A549 (cell line): ENCODE measurements around the gene PLCD1. TPM values are rescaled to one million over a fixed set of nuclear protein-coding genes. Genes with fewer than 3 reads are reported as not detected.
"Not testable (repeated sequence)": the region's sequence is repeated elsewhere in the genome, so short reads cannot be mapped to it uniquely, and the experiment has no call there.

Experiments used
- ATAC-seq, 2 experiments: fragments of 200-7000 bp in 1 of 2; fragments of >200 bp in 1 of 2; cut with Nextera tagmentation in 1 of 2; cut with Tn5 transposase in 1 of 2; 3 replicates each; pipeline versions ENCODE4 v1.8.0 to v1.9.1; 2018 to 2020; ENCODE audit warnings: mild to moderate bottlenecking in 1 of 2, moderate library complexity in 1 of 2
- CTCF ChIA-PET: fragments of 300-600 bp; sonication (Branson Sonifier 250); formaldehyde crosslinking; extraction: SDS; loops from one replicate; lab custom pipeline; 2021; ENCODE audit warnings: antibody characterized with exemption, inconsistent platforms; lab: Yijun Ruan, JAX
- POLR2A ChIA-PET: fragments of 350-600 bp; formaldehyde crosslinking; extraction: SDS; loops from one replicate; lab custom pipeline; 2021; ENCODE audit warnings: antibody characterized with exemption, inconsistent platforms; lab: Yijun Ruan, JAX
- DNase-seq, 2 experiments: peaks; one replicate each; pipeline versions ENCODE4 v3.0.0 to v3.0.0-alpha.2; 2011 to 2016; ENCODE audit warnings: low read depth in 1 of 2, low spot score in 1 of 2
- FAIRE-seq: peaks from 2 replicates; lab custom pipeline; 2011; peaks lifted over from hg19 to GRCh38; lab: Jason Lieb, UNC
- H3K27ac ChIP-seq, 2 experiments: fragments of >200 bp; sonication (Bioruptor Twin); formaldehyde crosslinking; 3 replicates each; pipeline ENCODE4 v1.5.1; 2016 to 2017
- H3K4me1 ChIP-seq: fragments of >200 bp; sonication (Bioruptor Twin); formaldehyde crosslinking; 3 replicates; pipeline ENCODE4 v1.6.1; 2016
- H3K4me2 ChIP-seq: fragments of >200 bp; sonication (Bioruptor Twin); formaldehyde crosslinking; 3 replicates; pipeline ENCODE4 v1.6.1; 2016
- H3K4me3 ChIP-seq: fragments of >200 bp; sonication (Bioruptor Twin); formaldehyde crosslinking; 3 replicates; pipeline ENCODE4 v1.5.1; 2016
- H3K9me3 ChIP-seq: fragments of >200 bp; sonication (Bioruptor Twin); formaldehyde crosslinking; 3 replicates; pipeline ENCODE4 v1.6.1; 2016
- BCL3 ChIP-seq: fragments of >200 bp; sonication (Bioruptor Twin); formaldehyde crosslinking; IDR thresholded peaks from 3 replicates; pipeline ENCODE4 v1.6.1; 2016
- BHLHE40 ChIP-seq: IDR thresholded peaks from 2 replicates; pipeline ENCODE4 v1.6.1; 2012; ENCODE audit warnings: low read depth, low read length, inconsistent platforms
- CHD4 ChIP-seq: fragments of 200-600 bp; sonication (generic); IDR thresholded peaks from 2 replicates; pipeline ENCODE4 v1.6.1; 2016; ENCODE audit warnings: antibody characterized with exemption, mild to moderate bottlenecking, borderline replicate concordance
- EP300 ChIP-seq, 2 experiments: fragments of >200 bp; sonication (Bioruptor Twin); formaldehyde crosslinking; IDR thresholded peaks; 2 replicates in 1 of 2; 3 replicates in 1 of 2; pipeline ENCODE4 v1.6.1; 2016 to 2017
- FOXS1 ChIP-seq: fragments of 250-450 bp; sonication (Bioruptor Pico); IDR thresholded peaks from 2 replicates; pipeline ENCODE4 v1.5.0; 2020; ENCODE audit warnings: mild to moderate bottlenecking, moderate library complexity
- GATA3 ChIP-seq: IDR thresholded peaks from 2 replicates; pipeline ENCODE4 v1.6.1; 2012; ENCODE audit warnings: borderline replicate concordance
- HEYL ChIP-seq: fragments of 250-450 bp; sonication (Bioruptor Pico); IDR thresholded peaks from 2 replicates; pipeline ENCODE4 v1.8.0; 2021; ENCODE audit warnings: mild to moderate bottlenecking, moderate library complexity
- HOXA7 ChIP-seq: fragments of 250-450 bp; sonication (Bioruptor Pico); IDR thresholded peaks from 2 replicates; pipeline ENCODE4 v1.5.0; 2020; ENCODE audit warnings: mild to moderate bottlenecking, moderate library complexity
- JUNB ChIP-seq: fragments of >200 bp; sonication (Bioruptor Twin); formaldehyde crosslinking; IDR thresholded peaks from 2 replicates; pipeline ENCODE4 v1.6.1; 2016
- MAFK ChIP-seq: fragments of 450-650 bp; IDR thresholded peaks from 2 replicates; pipeline ENCODE4 v1.6.1; 2014; ENCODE audit not compliant: partially characterized antibody
- MYC ChIP-seq: IDR thresholded peaks from 2 replicates; pipeline ENCODE4 v1.6.1; 2012; ENCODE audit warnings: mild to moderate bottlenecking, inconsistent platforms, low read length, improper control_type of control experiment, borderline replicate concordance
- POLR2AphosphoS2 ChIP-seq: conservative IDR thresholded peaks from 2 replicates; pipeline ENCODE4 v1.6.1; 2012; ENCODE audit warnings: low read length, improper control_type of control experiment, inconsistent platforms
- RFX5 ChIP-seq: fragments of 450-650 bp; IDR thresholded peaks from 2 replicates; pipeline ENCODE4 v1.7.1; 2014; ENCODE audit warnings: antibody characterized with exemption, mild to moderate bottlenecking, moderate library complexity
- RNF2 ChIP-seq: fragments of 200-600 bp; sonication (generic); IDR thresholded peaks from 2 replicates; pipeline ENCODE4 v1.6.1; 2016; ENCODE audit warnings: low read depth, mild to moderate bottlenecking, antibody characterized with exemption, moderate library complexity, borderline replicate concordance
- SREBF2 ChIP-seq: fragments of 450-650 bp; IDR thresholded peaks from 2 replicates; pipeline ENCODE4 v1.6.1; 2014; ENCODE audit warnings: mild to moderate bottlenecking, moderate library complexity
- TFCP2L1 ChIP-seq: fragments of 250-450 bp; sonication (Bioruptor Pico); IDR thresholded peaks from 2 replicates; pipeline ENCODE4 v1.5.0; 2021; ENCODE audit warnings: mild to moderate bottlenecking
- USF2 ChIP-seq: fragments of 450-650 bp; IDR thresholded peaks from 2 replicates; pipeline ENCODE4 v1.6.1; 2014; ENCODE audit warnings: antibody characterized with exemption
- ZNF302 ChIP-seq: fragments of 250-450 bp; sonication (Bioruptor Pico); IDR thresholded peaks from 2 replicates; pipeline ENCODE4 v1.9.0; 2021; ENCODE audit warnings: inconsistent platforms, mild to moderate bottlenecking, moderate library complexity
- WGBS: methylation state at CpG from one replicate; pipeline ENCODE4 v1.1.6; 2017; ENCODE audit errors: missing lambda C conversion rate; 5-methylcytosine and 5-hydroxymethylcytosine counted together
- polyA plus RNA-seq, 4 experiments: library from polyadenylated mRNA; depleted of rRNA in 3 of 4; stranded (reverse); fragments of >200 nt; fragmentation: RNase III in 1 of 4; extraction: RNeasy Plus Mini Kit Qiagen cat#74134 plus additional on column Dnase treatment in 1 of 4; gene quantifications; 2 replicates in 3 of 4; 3 replicates in 1 of 4; pipeline ENCODE4 v1.2.3, GENCODE V29; 2011 to 2017
- TF ChIP-seq, protein P1 (sequence below): IDR thresholded peaks from 2 replicates; pipeline ENCODE4 v1.6.1; 2012
- TF ChIP-seq, protein P2 (sequence below): IDR thresholded peaks from 2 replicates; pipeline ENCODE4 v1.6.1; 2012; ENCODE audit warnings: low read depth, borderline replicate concordance

PLCD1 gene
- polyA plus RNA-seq, 2 of the 4 experiments (the other 2 are of a cell fraction), result 3.9 to 4.8 TPM

DNA sequence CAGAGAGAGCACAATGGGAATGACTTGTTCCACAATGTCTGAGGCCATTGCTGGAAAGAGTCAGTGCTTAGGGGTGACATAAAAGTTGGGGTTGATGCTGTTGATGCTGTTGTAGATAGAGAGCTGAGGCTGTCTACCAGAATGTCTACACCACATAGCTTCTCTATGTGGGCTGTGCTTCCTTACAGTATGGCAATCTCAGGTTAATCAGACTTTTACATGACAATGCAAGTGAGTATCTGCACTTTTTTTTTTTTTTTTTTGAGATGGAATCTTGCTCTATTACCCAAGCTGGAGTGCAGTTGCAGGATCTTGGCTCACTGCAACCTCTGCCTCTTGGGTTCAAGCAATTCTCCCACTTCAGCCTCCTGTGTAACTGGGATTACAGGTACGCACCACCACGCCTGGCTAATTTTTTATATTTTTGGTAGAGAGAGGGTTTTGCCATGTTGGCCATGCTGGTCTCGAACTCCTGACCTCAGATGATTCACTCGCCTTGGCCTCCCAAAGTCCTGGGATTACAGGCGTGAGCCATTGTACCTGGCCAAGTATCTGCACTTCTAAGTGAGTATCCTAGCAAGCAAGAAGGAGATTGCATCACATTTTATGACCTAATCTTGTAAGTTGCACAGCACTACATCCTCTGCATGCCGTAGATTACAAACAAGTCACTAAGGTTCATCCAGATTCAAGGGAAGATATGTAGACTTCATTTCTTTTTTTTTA lies 38.2 kb upstream of the PLCD1 start:
- H3K4me1 ChIP-seq, result no peaks in the 10 kb centered on the region
- TF ChIP-seq POLR2AphosphoS2, result no peak
- no peak for TF ChIP-seq MYC
- no peak overlapping the region for H3K4me2 ChIP-seq
- no peak overlapping the region for H3K27ac ChIP-seq
- no peaks in the 10 kb centered on the region for H3K9me3 ChIP-seq
- WGBS, result 54% methylated on average over 6 of the region's 6 CpGs
- H3K4me3 ChIP-seq, result no peak overlapping the region
- ChIA-PET POLR2A (no interaction called here), CTCF (no interaction called here)
- DNase-seq, result no peak
- ATAC-seq, result no peak
- FAIRE-seq, result no peak

GRCh38 chr3:38064453-38064852 lies 35.0 kb upstream of the PLCD1 start:
- H3K4me2 ChIP-seq, DNase-seq, POLR2A ChIA-PET, H3K27ac ChIP-seq, FAIRE-seq, H3K9me3 ChIP-seq, H3K4me1 ChIP-seq, CTCF ChIA-PET, ATAC-seq, H3K4me3 ChIP-seq: not testable (repeated sequence)
- 76% methylated on average over 17 of the region's 32 CpGs for WGBS

GRCh38 chr3:38062809-38063208 lies 33.4 kb upstream of the PLCD1 start:
- no peak overlapping the region for H3K27ac ChIP-seq
- FAIRE-seq (no peak), DNase-seq (no peak), ATAC-seq (no peak)
- POLR2A ChIA-PET, result no interaction called here
- no peak overlapping the region for H3K4me3 ChIP-seq
- 12% methylated on average over 2 of the region's 2 CpGs for WGBS
- H3K4me1 ChIP-seq, result no peaks in the 10 kb centered on the region
- H3K9me3 ChIP-seq, result no peaks in the 10 kb centered on the region
- CTCF ChIA-PET, result no interaction called here
- no peak for TF ChIP-seq BCL3
- no peak for TF ChIP-seq EP300 (IDR thresholded peaks at IDR 0.05)
- TF ChIP-seq CHD4, result no peak
- no peak for TF ChIP-seq ZNF302 (CRISPR knock-in tag)
- TF ChIP-seq SREBF2, result no peak
- TF ChIP-seq TFCP2L1 (CRISPR knock-in tag), result no peak
- TF ChIP-seq HEYL (CRISPR knock-in tag), result no peak
- TF ChIP-seq POLR2AphosphoS2, result no peak
- TF ChIP-seq MAFK, result no peak
- TF ChIP-seq USF2, result no peak
- TF ChIP-seq, protein P1, sequence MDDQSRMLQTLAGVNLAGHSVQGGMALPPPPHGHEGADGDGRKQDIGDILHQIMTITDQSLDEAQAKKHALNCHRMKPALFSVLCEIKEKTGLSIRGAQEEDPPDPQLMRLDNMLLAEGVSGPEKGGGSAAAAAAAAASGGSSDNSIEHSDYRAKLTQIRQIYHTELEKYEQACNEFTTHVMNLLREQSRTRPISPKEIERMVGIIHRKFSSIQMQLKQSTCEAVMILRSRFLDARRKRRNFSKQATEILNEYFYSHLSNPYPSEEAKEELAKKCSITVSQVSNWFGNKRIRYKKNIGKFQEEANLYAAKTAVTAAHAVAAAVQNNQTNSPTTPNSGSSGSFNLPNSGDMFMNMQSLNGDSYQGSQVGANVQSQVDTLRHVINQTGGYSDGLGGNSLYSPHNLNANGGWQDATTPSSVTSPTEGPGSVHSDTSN, result no peak
- TF ChIP-seq RNF2, result no peak
- no peak for TF ChIP-seq HOXA7 (CRISPR knock-in tag)
- TF ChIP-seq, protein P2, sequence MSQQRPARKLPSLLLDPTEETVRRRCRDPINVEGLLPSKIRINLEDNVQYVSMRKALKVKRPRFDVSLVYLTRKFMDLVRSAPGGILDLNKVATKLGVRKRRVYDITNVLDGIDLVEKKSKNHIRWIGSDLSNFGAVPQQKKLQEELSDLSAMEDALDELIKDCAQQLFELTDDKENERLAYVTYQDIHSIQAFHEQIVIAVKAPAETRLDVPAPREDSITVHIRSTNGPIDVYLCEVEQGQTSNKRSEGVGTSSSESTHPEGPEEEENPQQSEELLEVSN, result no peak
- no peak for TF ChIP-seq JUNB
- TF ChIP-seq BHLHE40, result no peak
- no peak for TF ChIP-seq FOXS1 (CRISPR knock-in tag)
- no peak for TF ChIP-seq GATA3
- no peak for TF ChIP-seq RFX5
- no peak overlapping the region for H3K4me2 ChIP-seq
